NT2/D1 (cell line): Measurements from ENCODE around the gene KPNB1.

Experiments
- DNase-seq: peaks from one replicate; pipeline ENCODE4 v3.0.0-alpha.2; 2011; ENCODE audit warnings: low read depth, low spot score
- H3K27me3 ChIP-seq: 2 replicates; pipeline ENCODE4 v1.6.0; 2011; ENCODE audit warnings: mild to moderate bottlenecking; ENCODE audit not compliant: insufficient read length, insufficient read depth
- H3K36me3 ChIP-seq: 2 replicates; pipeline ENCODE4 v1.6.1; 2011; ENCODE audit warnings: mild to moderate bottlenecking, low read length, mixed read lengths; ENCODE audit not compliant: insufficient read depth, insufficient read length
- H3K4me1 ChIP-seq: 2 replicates; pipeline ENCODE4 v1.5.1; 2011; ENCODE audit not compliant: insufficient read depth, insufficient read length
- H3K4me3 ChIP-seq: 2 replicates; pipeline ENCODE4 v1.5.1; 2011; ENCODE audit warnings: low read depth; ENCODE audit not compliant: insufficient read length
- H3K9ac ChIP-seq: 2 replicates; pipeline ENCODE4 v1.6.0; 2011; ENCODE audit warnings: low read depth; ENCODE audit not compliant: insufficient read length
- H3K9me3 ChIP-seq: 2 replicates; pipeline ENCODE4 v1.5.1; 2011; ENCODE audit warnings: mild to moderate bottlenecking, low read length; ENCODE audit not compliant: insufficient read depth
- SUZ12 ChIP-seq: IDR thresholded peaks from 2 replicates; pipeline ENCODE4 v1.6.1; 2011; ENCODE audit not compliant: insufficient read length, insufficient read depth; ENCODE audit errors: extremely low read depth
- YY1 ChIP-seq: IDR thresholded peaks from 2 replicates; pipeline ENCODE4 v1.6.1; 2011; ENCODE audit not compliant: insufficient read length, insufficient read depth
- ZNF274 ChIP-seq: IDR thresholded peaks from 2 replicates; pipeline ENCODE4 v1.6.1; 2011; ENCODE audit warnings: mild to moderate bottlenecking, low read depth, low read length

The KPNB1 gene

GRCh38 chr17:47715669-47716325 lies 66.1 kb downstream of the KPNB1 start:
- H3K36me3 ChIP-seq = peaks cover 10% of the 10 kb centered on the region
- H3K9me3 ChIP-seq = no peaks in the 10 kb centered on the region
- no peak overlapping the region for H3K4me3 ChIP-seq
- H3K9ac ChIP-seq = no peak overlapping the region
- no peak for DNase-seq
- TF ChIP-seq ZNF274 = no peak
- TF ChIP-seq YY1 = no peak
- no peak for TF ChIP-seq SUZ12
- peaks cover 21% of the 10 kb centered on the region for H3K4me1 ChIP-seq
- H3K27me3 ChIP-seq = peaks cover 11% of the 10 kb centered on the region

GRCh38 chr17:47716375-47716774 lies 66.7 kb downstream of the KPNB1 start:
- no peak for DNase-seq
- H3K36me3 ChIP-seq = peaks cover 4% of the 10 kb centered on the region
- TF ChIP-seq SUZ12 (no peak), ZNF274 (no peak), YY1 (no peak)
- H3K9ac ChIP-seq = no peak overlapping the region
- H3K9me3 ChIP-seq = no peaks in the 10 kb centered on the region
- peaks cover 12% of the 10 kb centered on the region for H3K27me3 ChIP-seq
- peaks cover 24% of the 10 kb centered on the region for H3K4me1 ChIP-seq
- H3K4me3 ChIP-seq = no peak overlapping the region

- Histone ChIP-seq H3K27me3 (peaks cover 22% of the 10 kb centered on the region), H3K36me3 (no peaks in the 10 kb centered on the region), H3K9me3 (no peaks in the 10 kb centered on the region), H3K9ac (no peak overlapping the region), H3K4me1 (peaks cover 33% of the 10 kb centered on the region), H3K4me3 (no peak overlapping the region)
- TF ChIP-seq SUZ12 = no peak
- TF ChIP-seq ZNF274 = no peak
- no peak for TF ChIP-seq YY1
- DNase-seq = no peak
Measured at GRCh38 chr17:47717261-47717697, 67.6 kb downstream of the KPNB1 start.

- DNase-seq = no peak
- Histone ChIP-seq H3K4me1 (peaks cover 34% of the 10 kb centered on the region), H3K9me3 (no peaks in the 10 kb centered on the region), H3K27me3 (peaks cover 24% of the 10 kb centered on the region), H3K9ac (no peak overlapping the region), H3K4me3 (no peak overlapping the region), H3K36me3 (no peaks in the 10 kb centered on the region)
- TF ChIP-seq YY1 = no peak
- TF ChIP-seq ZNF274 = no peak
- TF ChIP-seq SUZ12 = no peak
Measured at GRCh38 chr17:47717979-47718621, 68.4 kb downstream of the KPNB1 start.

- H3K4me1 ChIP-seq = peaks cover 31% of the 10 kb centered on the region
- H3K27me3 ChIP-seq = peaks cover 24% of the 10 kb centered on the region
- TF ChIP-seq SUZ12 (no peak), YY1 (no peak), ZNF274 (no peak)
- no peak overlapping the region for H3K9ac ChIP-seq
- no peaks in the 10 kb centered on the region for H3K9me3 ChIP-seq
- DNase-seq = no peak
- H3K4me3 ChIP-seq = no peak overlapping the region
- no peaks in the 10 kb centered on the region for H3K36me3 ChIP-seq
Measured at GRCh38 chr17:47718634-47719405, 69.1 kb downstream of the KPNB1 start.

GRCh38 chr17:47719411-47720152 lies 69.9 kb downstream of the KPNB1 start:
- Histone ChIP-seq H3K9me3 (no peaks in the 10 kb centered on the region), H3K9ac (no peak overlapping the region), H3K27me3 (peaks cover 27% of the 10 kb centered on the region), H3K36me3 (no peaks in the 10 kb centered on the region), H3K4me3 (no peak overlapping the region), H3K4me1 (peaks cover 28% of the 10 kb centered on the region)
- DNase-seq = no peak
- TF ChIP-seq YY1 = no peak
- no peak for TF ChIP-seq ZNF274
- TF ChIP-seq SUZ12 = no peak
